ENCODE results near the gene ATP8B1. TPM values are rescaled to one million over a fixed set of nuclear protein-coding genes. Genes with fewer than 3 reads are reported as not detected.
A peak's percentile ranks its signal among the peaks of the same experiment; 100 is the strongest.
"Not testable (repeated sequence)": the region's sequence is repeated elsewhere in the genome, so short reads cannot be mapped to it uniquely, and the experiment has no call there.

ATP8B1 gene
- total RNA-seq (2014; rRNA removed; shearing (Covaris generic)), result 38.2 and 38.8 TPM in 2 replicates

- DNase-seq (ENCODE audit: low spot score), result peak; percentile 40
These were observed at the start of gene ATP8B1 for GRCh38 chr18:57803103-57803969. ATP8B1 (minus strand) TSS chr18:57803315; CDS start chr18:57731807, 71,508 bp downstream.

- DNase-seq (ENCODE audit: low spot score), result no peak
These were observed 46.9 kb upstream of the ATP8B1 start for GRCh38 chr18:57850063-57850462.

GRCh38 chr18:57848374-57848773, 45.3 kb upstream of the ATP8B1 start:
- not testable (repeated sequence) for DNase-seq (ENCODE audit: low spot score)

- DNase-seq (ENCODE audit: low spot score), result not testable (repeated sequence)
These were observed 44.3 kb upstream of the ATP8B1 start for GRCh38 chr18:57847431-57847830.

- DNase-seq (ENCODE audit: low spot score), result peak; percentile 90
These were observed 43.1 kb upstream of the ATP8B1 start for GRCh38 chr18:57846258-57846657.

- no peak for DNase-seq (ENCODE audit: low spot score)
These were observed 42.5 kb upstream of the ATP8B1 start for GRCh38 chr18:57845605-57846074.

- no peak for DNase-seq (ENCODE audit: low spot score)
These were observed 41.2 kb upstream of the ATP8B1 start for GRCh38 chr18:57844319-57844718.

GRCh38 chr18:57843386-57843785, 40.3 kb upstream of the ATP8B1 start:
- no peak for DNase-seq (ENCODE audit: low spot score)

- DNase-seq (ENCODE audit: low spot score), result no peak
These were observed 38.5 kb upstream of the ATP8B1 start for GRCh38 chr18:57841568-57841967.

GRCh38 chr18:57839942-57840381, 36.8 kb upstream of the ATP8B1 start:
- peak; percentile 42 for DNase-seq (ENCODE audit: low spot score)

GRCh38 chr18:57837917-57838548, 34.9 kb upstream of the ATP8B1 start:
- no peak for DNase-seq (ENCODE audit: low spot score)

- DNase-seq (ENCODE audit: low spot score), result no peak
These were observed 33.4 kb upstream of the ATP8B1 start for GRCh38 chr18:57836557-57836956.

- DNase-seq (ENCODE audit: low spot score), result no peak
These were observed 32.8 kb upstream of the ATP8B1 start for GRCh38 chr18:57835904-57836303.

- DNase-seq (ENCODE audit: low spot score), result no peak
These were observed 31.5 kb upstream of the ATP8B1 start for GRCh38 chr18:57834616-57835015.

GRCh38 chr18:57833441-57834101, 30.5 kb upstream of the ATP8B1 start:
- peak; percentile 60 for DNase-seq (ENCODE audit: low spot score)

GRCh38 chr18:57832730-57833129, 29.6 kb upstream of the ATP8B1 start:
- DNase-seq (ENCODE audit: low spot score), result no peak

- no peak for DNase-seq (ENCODE audit: low spot score)
These were observed 28.7 kb upstream of the ATP8B1 start for GRCh38 chr18:57831597-57832377.

GRCh38 chr18:57827646-57828045, 24.5 kb upstream of the ATP8B1 start:
- no peak for DNase-seq (ENCODE audit: low spot score)

GRCh38 chr18:57826252-57826651, 23.1 kb upstream of the ATP8B1 start:
- DNase-seq (ENCODE audit: low spot score), result no peak

- peak; percentile 42 for DNase-seq (ENCODE audit: low spot score)
These were observed 17.5 kb upstream of the ATP8B1 start for GRCh38 chr18:57820583-57820982.

GRCh38 chr18:57819671-57820460, 16.8 kb upstream of the ATP8B1 start:
- DNase-seq (ENCODE audit: low spot score), result peak; percentile 92
